GM23338 (cell line): ENCODE results near the gene SPAG16. TPM values are rescaled to one million over a fixed set of nuclear protein-coding genes. Genes with fewer than 3 reads are reported as not detected.
A peak's percentile ranks its signal among the peaks of the same experiment; 100 is the strongest.

Experiments used
- ATAC-seq: fragments of 200-7000 bp; cut with Tn5 transposase; 3 replicates; pipeline ENCODE4 v1.9.1; 2020
- DNase-seq: peaks from one replicate; pipeline ENCODE4 v3.0.0-alpha.2; 2015; ENCODE audit warnings: low spot score
- H2AFZ ChIP-seq: fragments of 200-600 bp; sonication (generic); 2 replicates; pipeline ENCODE4 v1.8.0; 2016; ENCODE audit warnings: antibody characterized with exemption, mild to moderate bottlenecking, moderate library complexity
- H3F3A ChIP-seq: fragments of 200-600 bp; sonication (generic); replicated peaks from 2 replicates; pipeline ENCODE4 v1.8.0; 2017; ENCODE audit warnings: antibody characterized with exemption, mixed run types, low read depth
- H3K27ac ChIP-seq: fragments of 200-600 bp; sonication (generic); 2 replicates; pipeline ENCODE4 v1.6.1; 2016; ENCODE audit warnings: low read depth
- H3K27me3 ChIP-seq: fragments of 200-600 bp; sonication (generic); 2 replicates; pipeline ENCODE4 v1.8.0; 2016; ENCODE audit warnings: mild to moderate bottlenecking, mixed run types, moderate library complexity; ENCODE audit not compliant: insufficient read depth
- H3K36me3 ChIP-seq: fragments of 200-600 bp; sonication (generic); 2 replicates; pipeline ENCODE4 v1.8.0; 2016; ENCODE audit warnings: mild to moderate bottlenecking; ENCODE audit not compliant: insufficient read depth
- H3K4me1 ChIP-seq: fragments of 200-600 bp; sonication (generic); 2 replicates; pipeline ENCODE4 v1.8.0; 2016; ENCODE audit warnings: mild to moderate bottlenecking, moderate library complexity; ENCODE audit not compliant: insufficient read depth
- H3K4me2 ChIP-seq: fragments of 200-600 bp; sonication (generic); 2 replicates; pipeline ENCODE4 v1.7.1; 2017; ENCODE audit warnings: mixed run types
- H3K4me3 ChIP-seq: fragments of 200-600 bp; sonication (generic); 2 replicates; pipeline ENCODE4 v1.6.1; 2016; ENCODE audit warnings: mixed run types
- H3K79me2 ChIP-seq: fragments of 200-600 bp; sonication (generic); replicated peaks from 2 replicates; pipeline ENCODE4 v1.8.0; 2017; ENCODE audit warnings: mild to moderate bottlenecking; ENCODE audit not compliant: insufficient read depth
- H3K9me2 ChIP-seq: fragments of 200-600 bp; sonication (generic); 2 replicates; pipeline ENCODE4 v1.8.0; 2017; ENCODE audit not compliant: insufficient read depth
- H4K20me1 ChIP-seq: fragments of 200-600 bp; sonication (generic); replicated peaks from 2 replicates; pipeline ENCODE4 v1.8.0; 2017; ENCODE audit warnings: mild to moderate bottlenecking; ENCODE audit not compliant: insufficient read depth
- H3K27ac Mint-ChIP-seq: 2 replicates; pipeline ENCODE4 v1.8.0; 2020; ENCODE audit warnings: inconsistent platforms, mild to moderate bottlenecking, moderate library complexity, mixed read lengths
- H3K27me3 Mint-ChIP-seq: 3 replicates; pipeline ENCODE4 v1.8.0; 2022; ENCODE audit warnings: low read depth, mild to moderate bottlenecking, moderate library complexity, mixed read lengths, inconsistent platforms; ENCODE audit not compliant: insufficient read depth, poor library complexity
- H3K36me3 Mint-ChIP-seq: 3 replicates; pipeline ENCODE4 v1.8.0; 2021; ENCODE audit warnings: low read depth, mild to moderate bottlenecking, inconsistent platforms, moderate library complexity, mixed read lengths
- H3K4me1 Mint-ChIP-seq: 3 replicates; pipeline ENCODE4 v1.8.0; 2020; ENCODE audit warnings: mild to moderate bottlenecking, inconsistent platforms, mixed read lengths
- H3K4me3 Mint-ChIP-seq: 3 replicates; pipeline ENCODE4 v1.8.0; 2021; ENCODE audit warnings: moderate library complexity, mild to moderate bottlenecking, inconsistent platforms, mixed read lengths
- H3K9me3 Mint-ChIP-seq: 3 replicates; pipeline ENCODE4 v1.8.0; 2020; ENCODE audit warnings: moderate library complexity, mild to moderate bottlenecking, inconsistent platforms, mixed read lengths
- CREB1 ChIP-seq: fragments of 250-450 bp; sonication (Bioruptor Pico); IDR thresholded peaks from 2 replicates; pipeline ENCODE4 v1.5.0; 2020; ENCODE audit warnings: low read depth, mild to moderate bottlenecking, moderate library complexity
- CTCF ChIP-seq, 2 experiments: fragments of 200-600 bp in 1 of 2; sonication (generic) in 1 of 2; conservative IDR thresholded peaks; 2 replicates each; pipeline versions ENCODE4 v1.5.1 to v1.6.1; 2016 to 2017; ENCODE audit warnings: antibody characterized with exemption in 2 of 2, low read depth in 2 of 2, mild to moderate bottlenecking in 2 of 2, moderate library complexity in 1 of 2
- EZH2 ChIP-seq: fragments of 200-600 bp; sonication (generic); IDR thresholded peaks from one replicate; pipeline ENCODE4 v1.8.0; 2017; ENCODE audit warnings: antibody characterized with exemption, mild to moderate bottlenecking, low read depth; ENCODE audit not compliant: unreplicated experiment
- JUNB ChIP-seq: IDR thresholded peaks from one replicate; pipeline ENCODE4 v1.6.1; 2016; ENCODE audit warnings: antibody characterized with exemption; ENCODE audit not compliant: unreplicated experiment
- NANOG ChIP-seq: IDR thresholded peaks from 2 replicates; pipeline ENCODE4 v1.6.1; 2016; ENCODE audit warnings: antibody characterized with exemption, borderline replicate concordance
- POLR2AphosphoS5 ChIP-seq: IDR thresholded peaks from 2 replicates; pipeline ENCODE4 v1.6.1; 2016; ENCODE audit warnings: antibody characterized with exemption, low read depth
- REST ChIP-seq: IDR thresholded peaks from one replicate; pipeline ENCODE4 v1.6.1; 2018; ENCODE audit warnings: antibody characterized with exemption; ENCODE audit not compliant: unreplicated experiment
- STAT1 ChIP-seq: IDR thresholded peaks from one replicate; pipeline ENCODE4 v1.6.1; 2016; ENCODE audit warnings: antibody characterized with exemption; ENCODE audit not compliant: unreplicated experiment
- ZNF114 ChIP-seq: fragments of 250-450 bp; sonication (Bioruptor Pico); IDR thresholded peaks from 2 replicates; pipeline ENCODE4 v1.5.0; 2020; ENCODE audit warnings: mild to moderate bottlenecking, moderate library complexity
- ZNF331 ChIP-seq: fragments of 250-450 bp; sonication (Bioruptor Pico); IDR thresholded peaks from 2 replicates; pipeline ENCODE4 v1.5.0; 2020; ENCODE audit warnings: low read depth, mild to moderate bottlenecking, moderate library complexity
- ZNF462 ChIP-seq: fragments of 250-450 bp; sonication (Bioruptor Pico); IDR thresholded peaks from 2 replicates; pipeline ENCODE4 v1.5.0; 2020; ENCODE audit warnings: mild to moderate bottlenecking, moderate library complexity
- polyA plus RNA-seq: library from polyadenylated mRNA; unstranded; fragments of >200 nt; fragmentation: Nextera tagmentation; extraction: Ambion mirVana; gene quantifications from 2 replicates; pipeline ENCODE4 v1.2.1, GENCODE V29; 2016
- total RNA-seq: library from RNA; depleted of rRNA; stranded (reverse); fragments of >200 nt; shearing (Covaris generic); gene quantifications from 2 replicates; pipeline ENCODE4 v1.2.3, GENCODE V29; 2014

Gene SPAG16
- total and polyA plus RNA-seq, 2 experiments from 2014 or later: 19.7 to 47.8 TPM

- Histone ChIP-seq H3K36me3 (no peaks in the 10 kb centered on the region), H3K27me3 (no peaks in the 10 kb centered on the region), H3K4me3 (peak overlapping the region; percentile 12; the same call in 1 of the 2 replicates), H3K9me2 (no peaks in the 10 kb centered on the region; the same call in 1 of the 2 replicates), H3F3A (no peaks in the 10 kb centered on the region), H3K4me1 (peaks cover 25% of the 10 kb centered on the region), H3K4me2 (peak overlapping the region; percentile 63), H3K27ac (no peak overlapping the region), H4K20me1 (no peaks in the 10 kb centered on the region), H2AFZ (no peak overlapping the region), H3K79me2 (peaks cover 4% of the 10 kb centered on the region)
- no peak for ATAC-seq
- peak overlapping the region; percentile 82; the same call in 1 of the 2 replicates for H3K27ac Mint-ChIP-seq
- H3K4me1 Mint-ChIP-seq: peaks cover 36% of the 10 kb centered on the region
- DNase-seq: no peak
- H3K36me3 Mint-ChIP-seq: no peaks in the 10 kb centered on the region
- H3K4me3 Mint-ChIP-seq: no peak overlapping the region
- H3K9me3 Mint-ChIP-seq: no peaks in the 10 kb centered on the region; the same call in 2 of the 3 replicates
- no peaks in the 10 kb centered on the region for H3K27me3 Mint-ChIP-seq
- TF ChIP-seq POLR2AphosphoS5 (no peak), EZH2 (no peak), ZNF114 (CRISPR knock-in tag) (no peak), REST (no peak), ZNF331 (no peak), CREB1 (no peak), ZNF462 (no peak), STAT1 (no peak), JUNB (no peak), CTCF (conservative IDR thresholded peaks at IDR 0.05; ENCODE audit: low read depth in 2 of 2) (no peak), NANOG (no peak)
These were observed 4.8 kb downstream of the SPAG16 start for GRCh38 chr2:213288913-213289700.
